Measurements from ENCODE around the gene WDR5B.

GRCh38 chr3:122390665-122391064 is 25.2 kb downstream of the WDR5B start:
- no peak for TF ChIP-seq POLR2AphosphoS5 (IDR thresholded peaks at IDR 0.05; ENCODE audit: low read depth, low read length)
- no peak for TF ChIP-seq POLR2A (IDR thresholded peaks at IDR 0.05; ENCODE audit: low read depth, low read length)
